ENCODE measurements around the gene LSM3. TPM values are rescaled to one million over a fixed set of nuclear protein-coding genes. Genes with fewer than 3 reads are reported as not detected.

Gene LSM3
- total RNA-seq, 1 donor, result 5.1 TPM

DNA sequence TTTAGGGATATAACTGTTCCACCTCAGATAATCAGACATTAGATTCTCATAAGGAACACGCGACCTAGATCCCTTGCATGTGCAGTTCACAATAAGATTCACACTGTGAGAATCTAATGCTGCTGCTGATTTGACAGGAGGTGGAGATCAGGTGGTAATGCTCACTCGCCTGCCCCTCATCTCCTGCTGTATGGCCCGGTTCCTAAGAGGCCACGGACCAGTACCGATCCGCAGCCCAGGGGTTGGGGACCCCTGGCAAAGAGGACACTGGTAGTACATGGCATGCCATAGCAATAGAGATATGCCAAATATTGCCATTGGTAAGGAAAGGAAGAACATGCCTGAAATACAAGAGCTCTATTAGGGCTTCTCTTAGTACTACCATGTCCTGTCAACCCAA lies 59.7 kb downstream of the LSM3 start:
- no peak overlapping the region for H3K4me2 ChIP-seq (ENCODE audit: insufficient read depth, low read length)
- TF ChIP-seq, protein P1, sequence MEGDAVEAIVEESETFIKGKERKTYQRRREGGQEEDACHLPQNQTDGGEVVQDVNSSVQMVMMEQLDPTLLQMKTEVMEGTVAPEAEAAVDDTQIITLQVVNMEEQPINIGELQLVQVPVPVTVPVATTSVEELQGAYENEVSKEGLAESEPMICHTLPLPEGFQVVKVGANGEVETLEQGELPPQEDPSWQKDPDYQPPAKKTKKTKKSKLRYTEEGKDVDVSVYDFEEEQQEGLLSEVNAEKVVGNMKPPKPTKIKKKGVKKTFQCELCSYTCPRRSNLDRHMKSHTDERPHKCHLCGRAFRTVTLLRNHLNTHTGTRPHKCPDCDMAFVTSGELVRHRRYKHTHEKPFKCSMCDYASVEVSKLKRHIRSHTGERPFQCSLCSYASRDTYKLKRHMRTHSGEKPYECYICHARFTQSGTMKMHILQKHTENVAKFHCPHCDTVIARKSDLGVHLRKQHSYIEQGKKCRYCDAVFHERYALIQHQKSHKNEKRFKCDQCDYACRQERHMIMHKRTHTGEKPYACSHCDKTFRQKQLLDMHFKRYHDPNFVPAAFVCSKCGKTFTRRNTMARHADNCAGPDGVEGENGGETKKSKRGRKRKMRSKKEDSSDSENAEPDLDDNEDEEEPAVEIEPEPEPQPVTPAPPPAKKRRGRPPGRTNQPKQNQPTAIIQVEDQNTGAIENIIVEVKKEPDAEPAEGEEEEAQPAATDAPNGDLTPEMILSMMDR (IDR thresholded peaks at IDR 0.05; ENCODE audit: extremely low read depth, low read depth, low read length), result no peak
- H3K79me2 ChIP-seq (ENCODE audit: insufficient read depth, low read length), result no peaks in the 10 kb centered on the region
- peaks cover 8% of the 10 kb centered on the region for H3K4me1 ChIP-seq (ENCODE audit: insufficient read depth, low read length)
- H3K9me3 ChIP-seq (ENCODE audit: low read depth, low read length), result no peaks in the 10 kb centered on the region
- H2AFZ ChIP-seq (ENCODE audit: low read length), result no peak overlapping the region
- H3K36me3 ChIP-seq (ENCODE audit: insufficient read depth, low read length), result no peaks in the 10 kb centered on the region
- H3K27me3 ChIP-seq (ENCODE audit: insufficient read depth, low read length), result peaks cover 3% of the 10 kb centered on the region
- no peak overlapping the region for H3K4me3 ChIP-seq (ENCODE audit: insufficient read depth, low read length)
- no peak overlapping the region for H3K27ac ChIP-seq (ENCODE audit: low read depth, low read length)
- no peaks in the 10 kb centered on the region for H4K20me1 ChIP-seq (ENCODE audit: insufficient read depth, low read length)
- no peak for DNase-seq (ENCODE audit: insufficient read length, low spot score, missing footprints)

DNA sequence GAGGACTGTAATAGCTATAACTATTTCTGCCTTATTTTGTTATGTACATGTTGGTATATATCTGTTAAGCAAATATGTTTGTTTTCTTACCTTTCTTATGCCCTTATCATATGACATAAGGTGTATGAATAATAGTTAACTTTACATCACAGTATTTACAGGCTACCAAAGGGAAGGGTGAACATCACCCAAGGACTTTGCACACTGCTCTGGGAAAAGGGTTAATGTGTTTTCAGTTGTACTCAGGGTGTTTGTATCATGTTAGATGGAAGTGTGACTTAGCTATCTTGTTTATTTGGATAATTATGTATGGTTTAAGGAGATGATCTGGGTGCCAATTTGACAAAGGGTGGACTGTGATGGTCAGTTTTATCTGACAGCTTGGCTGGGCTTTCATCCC lies 60.3 kb downstream of the LSM3 start:
- TF ChIP-seq, protein P1 (IDR thresholded peaks at IDR 0.05; ENCODE audit: extremely low read depth, low read depth, low read length), result no peak
- Histone ChIP-seq H4K20me1 (ENCODE audit: insufficient read depth, low read length) (no peaks in the 10 kb centered on the region), H3K4me3 (ENCODE audit: insufficient read depth, low read length) (no peak overlapping the region), H2AFZ (ENCODE audit: low read length) (no peak overlapping the region), H3K27ac (ENCODE audit: low read depth, low read length) (no peak overlapping the region), H3K79me2 (ENCODE audit: insufficient read depth, low read length) (no peaks in the 10 kb centered on the region), H3K4me1 (ENCODE audit: insufficient read depth, low read length) (peaks cover 8% of the 10 kb centered on the region), H3K36me3 (ENCODE audit: insufficient read depth, low read length) (no peaks in the 10 kb centered on the region), H3K27me3 (ENCODE audit: insufficient read depth, low read length) (peaks cover 3% of the 10 kb centered on the region), H3K4me2 (ENCODE audit: insufficient read depth, low read length) (no peak overlapping the region), H3K9me3 (ENCODE audit: low read depth, low read length) (no peaks in the 10 kb centered on the region)
- DNase-seq (ENCODE audit: insufficient read length, low spot score, missing footprints), result no peak

DNA sequence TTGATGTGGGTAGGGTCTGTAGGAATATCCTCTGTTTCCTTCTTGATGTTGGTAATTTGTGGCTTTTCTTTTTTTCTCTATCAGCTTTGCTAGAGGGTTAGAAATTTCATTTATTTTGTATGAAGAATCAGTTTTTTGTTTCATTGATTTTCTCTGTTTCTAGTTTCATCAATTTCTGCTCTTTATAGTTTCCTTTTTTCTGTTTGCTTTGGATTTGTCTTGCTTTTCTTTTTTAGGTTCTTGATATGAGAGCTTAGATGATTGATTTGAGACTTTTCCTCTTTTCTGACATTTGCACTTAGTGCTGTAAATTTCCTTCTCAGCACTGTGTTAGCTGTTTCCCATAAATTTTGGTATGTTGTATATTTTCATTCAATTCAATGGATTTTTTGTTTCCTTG lies 61.3 kb downstream of the LSM3 start:
- no peak for DNase-seq (ENCODE audit: insufficient read length, low spot score, missing footprints)
- Histone ChIP-seq H3K9me3 (ENCODE audit: low read depth, low read length) (no peaks in the 10 kb centered on the region), H3K27ac (ENCODE audit: low read depth, low read length) (no peak overlapping the region), H4K20me1 (ENCODE audit: insufficient read depth, low read length) (no peaks in the 10 kb centered on the region), H3K4me2 (ENCODE audit: insufficient read depth, low read length) (no peak overlapping the region), H3K36me3 (ENCODE audit: insufficient read depth, low read length) (no peaks in the 10 kb centered on the region), H3K79me2 (ENCODE audit: insufficient read depth, low read length) (no peaks in the 10 kb centered on the region), H2AFZ (ENCODE audit: low read length) (no peak overlapping the region), H3K4me3 (ENCODE audit: insufficient read depth, low read length) (no peak overlapping the region), H3K27me3 (ENCODE audit: insufficient read depth, low read length) (peaks cover 3% of the 10 kb centered on the region), H3K4me1 (ENCODE audit: insufficient read depth, low read length) (peaks cover 2% of the 10 kb centered on the region)
- TF ChIP-seq, protein P1 (IDR thresholded peaks at IDR 0.05; ENCODE audit: extremely low read depth, low read depth, low read length), result no peak

DNA sequence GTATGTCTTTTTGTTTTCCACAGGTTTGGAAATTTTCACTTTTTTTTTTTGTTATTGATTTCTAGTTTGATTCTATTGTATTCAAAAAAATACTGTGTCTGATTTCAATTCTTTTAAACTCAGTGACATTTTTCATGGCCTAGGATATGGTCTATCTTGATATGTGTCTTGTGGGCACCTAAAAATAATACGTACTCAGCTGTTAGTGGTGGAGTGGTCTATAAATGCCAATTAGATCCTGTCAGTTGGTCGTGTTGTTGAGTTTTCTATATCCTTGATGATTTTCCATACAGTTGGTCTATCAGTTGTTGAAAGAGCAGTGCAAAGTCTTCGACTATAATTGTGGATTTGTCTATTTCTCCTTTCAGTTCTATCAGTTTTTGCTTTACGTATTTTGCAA lies 61.7 kb downstream of the LSM3 start:
- Histone ChIP-seq H3K4me3 (ENCODE audit: insufficient read depth, low read length) (no peak overlapping the region), H3K4me1 (ENCODE audit: insufficient read depth, low read length) (no peaks in the 10 kb centered on the region), H4K20me1 (ENCODE audit: insufficient read depth, low read length) (no peaks in the 10 kb centered on the region), H3K4me2 (ENCODE audit: insufficient read depth, low read length) (no peak overlapping the region), H3K36me3 (ENCODE audit: insufficient read depth, low read length) (no peaks in the 10 kb centered on the region), H3K9me3 (ENCODE audit: low read depth, low read length) (no peaks in the 10 kb centered on the region), H2AFZ (ENCODE audit: low read length) (no peak overlapping the region), H3K79me2 (ENCODE audit: insufficient read depth, low read length) (no peaks in the 10 kb centered on the region), H3K27me3 (ENCODE audit: insufficient read depth, low read length) (peaks cover 3% of the 10 kb centered on the region), H3K27ac (ENCODE audit: low read depth, low read length) (no peak overlapping the region)
- DNase-seq (ENCODE audit: insufficient read length, low spot score, missing footprints), result no peak
- TF ChIP-seq, protein P1 (IDR thresholded peaks at IDR 0.05; ENCODE audit: extremely low read depth, low read depth, low read length), result no peak

Data from osteoblast (primary cell).